SK-N-SH treated with all-trans-retinoic acid at 6 μM for 48 hours (cell line): ENCODE results near the gene ITGB1.

Experiments used
- ATAC-seq: fragments of 200-7000 bp; cut with Tn5 transposase; 3 replicates; pipeline ENCODE4 v1.9.1; 2020; ENCODE audit warnings: mild to moderate bottlenecking, moderate library complexity
- BACH2 ChIP-seq: fragments of 250-450 bp; sonication (Bioruptor Pico); IDR thresholded peaks from 2 replicates; pipeline ENCODE4 v1.9.0; 2021; ENCODE audit warnings: mild to moderate bottlenecking, borderline replicate concordance
- CSDC2 ChIP-seq: fragments of 250-450 bp; sonication (Bioruptor Pico); IDR thresholded peaks from 2 replicates; pipeline ENCODE4 v1.5.0; 2020; ENCODE audit warnings: mild to moderate bottlenecking, moderate library complexity
- ESRRG ChIP-seq: fragments of 250-450 bp; sonication (Bioruptor Pico); IDR thresholded peaks from 2 replicates; pipeline ENCODE4 v1.6.1; 2021; ENCODE audit warnings: mild to moderate bottlenecking
- GLIS3 ChIP-seq: fragments of 250-450 bp; sonication (Bioruptor Pico); IDR thresholded peaks from 2 replicates; pipeline ENCODE4 v1.5.0; 2020; ENCODE audit warnings: mild to moderate bottlenecking, moderate library complexity
- ISL1 ChIP-seq: fragments of 250-450 bp; sonication (Bioruptor Pico); IDR thresholded peaks from 2 replicates; pipeline ENCODE4 v2.1.2; 2022; ENCODE audit warnings: mild to moderate bottlenecking, moderate library complexity
- OSR1 ChIP-seq: fragments of 250-450 bp; sonication (Bioruptor Pico); IDR thresholded peaks from 2 replicates; pipeline ENCODE4 v1.8.0; 2022; ENCODE audit warnings: moderate library complexity, mild to moderate bottlenecking, inconsistent platforms
- POU6F1 ChIP-seq: fragments of 250-450 bp; sonication (Bioruptor Pico); IDR thresholded peaks from 2 replicates; pipeline ENCODE4 v1.8.0; 2021; ENCODE audit warnings: low read depth, mild to moderate bottlenecking, moderate library complexity, borderline replicate concordance
- RARB ChIP-seq: fragments of 250-450 bp; sonication (Bioruptor Pico); IDR thresholded peaks from 2 replicates; pipeline ENCODE4 v1.8.0; 2021; ENCODE audit warnings: mild to moderate bottlenecking, moderate library complexity
- SNAI2 ChIP-seq: fragments of 250-450 bp; sonication (Bioruptor Pico); IDR thresholded peaks from 2 replicates; pipeline ENCODE4 v1.5.0; 2020; ENCODE audit warnings: mild to moderate bottlenecking, moderate library complexity
- TCF4 ChIP-seq: fragments of 250-450 bp; sonication (Bioruptor Pico); IDR thresholded peaks from 2 replicates; pipeline ENCODE4 v1.8.0; 2021; ENCODE audit warnings: mild to moderate bottlenecking, moderate library complexity, borderline replicate concordance
- TOX ChIP-seq: fragments of 250-450 bp; sonication (Bioruptor Pico); IDR thresholded peaks from 2 replicates; pipeline ENCODE4 v1.8.0; 2021; ENCODE audit warnings: mild to moderate bottlenecking, moderate library complexity, borderline replicate concordance
- ZC3H10 ChIP-seq: fragments of 250-450 bp; sonication (Bioruptor Pico); IDR thresholded peaks from 2 replicates; pipeline ENCODE4 v1.5.1; 2021; ENCODE audit warnings: mild to moderate bottlenecking, moderate library complexity
- ZFP3 ChIP-seq: fragments of 250-450 bp; sonication (Bioruptor Pico); IDR thresholded peaks from 2 replicates; pipeline ENCODE4 v1.5.0; 2020; ENCODE audit warnings: mild to moderate bottlenecking, moderate library complexity
- ZFP30 ChIP-seq: fragments of 450-650 bp; formaldehyde crosslinking; IDR thresholded peaks from 2 replicates; pipeline ENCODE4 v1.5.0; 2022; ENCODE audit warnings: mild to moderate bottlenecking, moderate library complexity
- ZNF565 ChIP-seq: fragments of 450-650 bp; formaldehyde crosslinking; conservative IDR thresholded peaks from 2 replicates; pipeline ENCODE4 v1.5.0; 2020; ENCODE audit warnings: low read depth, mild to moderate bottlenecking, moderate library complexity
- ZNF70 ChIP-seq: fragments of 450-650 bp; formaldehyde crosslinking; IDR thresholded peaks from 2 replicates; pipeline ENCODE4 v1.5.0; 2020; ENCODE audit warnings: mild to moderate bottlenecking, moderate library complexity
- ZNF8 ChIP-seq: fragments of 450-650 bp; formaldehyde crosslinking; IDR thresholded peaks from 2 replicates; pipeline ENCODE4 v1.5.0; 2020; ENCODE audit warnings: mild to moderate bottlenecking, moderate library complexity
- TF ChIP-seq, protein P1 (sequence below): fragments of 250-450 bp; sonication (Bioruptor Pico); IDR thresholded peaks from 2 replicates; pipeline ENCODE4 v1.8.0; 2020; ENCODE audit warnings: mild to moderate bottlenecking, moderate library complexity, borderline replicate concordance

Gene ITGB1

GRCh38 chr10:32941357-32941756 is 16.7 kb downstream of the ITGB1 start:
- no peak for TF ChIP-seq OSR1 (CRISPR knock-in tag)
- no peak for TF ChIP-seq TCF4 (CRISPR knock-in tag)
- no peak for ATAC-seq

- ATAC-seq = no peak
- TF ChIP-seq OSR1 (CRISPR knock-in tag) (no peak), TOX (no peak)
Measured at GRCh38 chr10:32940321-32941301, 17.4 kb downstream of the ITGB1 start.

- no peak for TF ChIP-seq POU6F1 (CRISPR knock-in tag)
- TF ChIP-seq GLIS3 (CRISPR knock-in tag) = no peak
- no peak for TF ChIP-seq ESRRG (CRISPR knock-in tag)
- TF ChIP-seq ISL1 (CRISPR knock-in tag) = no peak
- no peak for TF ChIP-seq ZNF565 (CRISPR knock-in tag)
- no peak for TF ChIP-seq TCF4 (CRISPR knock-in tag)
- no peak for TF ChIP-seq ZNF70 (CRISPR knock-in tag)
- TF ChIP-seq BACH2 = no peak
- no peak for TF ChIP-seq CSDC2 (CRISPR knock-in tag)
- no peak for TF ChIP-seq SNAI2 (CRISPR knock-in tag)
Measured at GRCh38 chr10:32939296-32940111, 18.5 kb downstream of the ITGB1 start.

GRCh38 chr10:32938554-32939061 is 19.4 kb downstream of the ITGB1 start:
- peak; percentile 43 for ATAC-seq
- TF ChIP-seq ZFP3 (CRISPR knock-in tag) = no peak
- peak; percentile 54; the same call in 1 of the 2 replicates for TF ChIP-seq TCF4 (CRISPR knock-in tag)
- TF ChIP-seq, all 23 proteins: peak for 1

More at GRCh38 chr10:32939296-32940111, 18.5 kb downstream of the ITGB1 start:
- ATAC-seq = peak; percentile 11; the same call in 2 of the 3 replicates

DNA sequence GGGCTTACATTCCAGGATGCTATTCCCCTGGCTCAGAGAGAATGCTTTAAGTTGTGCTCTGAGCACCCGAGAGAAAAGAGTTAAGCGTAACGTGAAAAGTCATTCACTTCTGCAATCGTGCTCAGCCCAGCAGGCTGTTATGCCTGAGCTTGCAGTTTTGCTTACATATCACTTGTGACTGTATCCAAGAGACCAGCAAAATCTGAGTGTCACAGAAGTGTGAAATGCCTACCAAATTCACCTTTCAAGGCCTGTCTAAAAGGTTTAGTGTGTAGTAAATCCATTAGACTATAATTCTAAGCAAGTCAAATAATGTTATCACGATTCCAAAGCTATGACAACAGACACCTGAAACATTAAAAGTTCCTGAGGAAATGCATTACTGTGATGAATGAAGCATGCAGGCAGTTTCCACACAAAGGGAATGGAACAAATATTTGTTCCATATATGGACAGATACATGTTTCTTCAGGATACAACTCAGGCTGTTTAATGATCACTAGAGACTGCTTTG is 20.1 kb downstream of the ITGB1 start:
- TF ChIP-seq ZFP30 (CRISPR knock-in tag) (no peak), TCF4 (CRISPR knock-in tag) (no peak)
- peak; percentile 64 for ATAC-seq

DNA sequence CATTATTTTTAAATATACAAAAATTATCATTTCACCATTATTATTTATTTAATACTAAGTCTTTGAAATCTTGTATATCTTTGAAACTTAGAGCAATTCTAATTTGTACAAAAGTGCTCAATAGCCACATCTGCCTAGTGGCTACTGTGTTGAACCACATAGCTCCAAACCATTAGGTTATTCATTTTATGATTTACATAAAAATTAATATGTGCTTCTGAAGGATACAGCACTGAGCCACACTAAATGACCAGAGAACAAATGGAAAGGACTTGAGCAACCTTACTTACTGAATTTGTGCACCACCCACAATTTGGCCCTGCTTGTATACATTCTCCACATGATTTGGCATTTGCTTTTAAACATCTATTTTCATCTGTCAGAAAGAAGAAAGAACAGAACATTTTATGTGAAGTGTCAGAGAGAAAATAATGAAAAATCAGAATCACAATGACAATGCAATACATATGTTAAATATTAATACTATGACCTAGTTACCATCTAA is 25.8 kb downstream of the ITGB1 start:
- TF ChIP-seq ZNF565 (CRISPR knock-in tag) (no peak), ZNF8 (CRISPR knock-in tag) (no peak), ZNF70 (CRISPR knock-in tag) (no peak), SNAI2 (CRISPR knock-in tag) (no peak), RARB (CRISPR knock-in tag) (no peak), ZC3H10 (CRISPR knock-in tag) (no peak)
- TF ChIP-seq, protein P1, sequence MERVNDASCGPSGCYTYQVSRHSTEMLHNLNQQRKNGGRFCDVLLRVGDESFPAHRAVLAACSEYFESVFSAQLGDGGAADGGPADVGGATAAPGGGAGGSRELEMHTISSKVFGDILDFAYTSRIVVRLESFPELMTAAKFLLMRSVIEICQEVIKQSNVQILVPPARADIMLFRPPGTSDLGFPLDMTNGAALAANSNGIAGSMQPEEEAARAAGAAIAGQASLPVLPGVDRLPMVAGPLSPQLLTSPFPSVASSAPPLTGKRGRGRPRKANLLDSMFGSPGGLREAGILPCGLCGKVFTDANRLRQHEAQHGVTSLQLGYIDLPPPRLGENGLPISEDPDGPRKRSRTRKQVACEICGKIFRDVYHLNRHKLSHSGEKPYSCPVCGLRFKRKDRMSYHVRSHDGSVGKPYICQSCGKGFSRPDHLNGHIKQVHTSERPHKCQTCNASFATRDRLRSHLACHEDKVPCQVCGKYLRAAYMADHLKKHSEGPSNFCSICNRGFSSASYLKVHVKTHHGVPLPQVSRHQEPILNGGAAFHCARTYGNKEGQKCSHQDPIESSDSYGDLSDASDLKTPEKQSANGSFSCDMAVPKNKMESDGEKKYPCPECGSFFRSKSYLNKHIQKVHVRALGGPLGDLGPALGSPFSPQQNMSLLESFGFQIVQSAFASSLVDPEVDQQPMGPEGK (CRISPR knock-in tag) = no peak
- TF ChIP-seq, all 23 proteins: peak for 0
- ATAC-seq = no peak
